Tibial artery (tissue), 4 donors: ENCODE data around the gene ADAMTS10.

Experiments used
- DNase-seq, 2 donors: peaks; one replicate each; pipeline ENCODE4 v3.0.0-alpha.2; 2019
- H3K27ac ChIP-seq, 2 donors: fragments of 200-600 bp; sonication (generic) in 1 of 2; 1 replicate in 1 of 2; 2 replicates in 1 of 2; pipeline ENCODE4 v1.5.1; 2018 to 2019; ENCODE audit warnings: mild to moderate bottlenecking in 1 of 2
- H3K27me3 ChIP-seq, 2 donors: fragments of 200-600 bp; sonication (generic) in 1 of 2; one replicate each; pipeline versions ENCODE4 v1.5.1 to v1.6.0; 2016 to 2019
- H3K36me3 ChIP-seq, 3 donors: fragments of 200-600 bp; sonication (generic) in 2 of 3; one replicate each; pipeline ENCODE4 v1.5.1; 2016 to 2019; ENCODE audit warnings: mild to moderate bottlenecking in 2 of 3
- H3K4me1 ChIP-seq, 4 donors: fragments of 200-600 bp; sonication (generic) in 2 of 4; 1 replicate in 3 of 4; 2 replicates in 1 of 4; pipeline ENCODE4 v1.5.1; 2016 to 2019
- H3K4me3 ChIP-seq, 2 donors: fragments of 200-600 bp; sonication (generic) in 1 of 2; 1 replicate in 1 of 2; 2 replicates in 1 of 2; pipeline ENCODE4 v1.5.1; 2018 to 2019; ENCODE audit warnings: mild to moderate bottlenecking in 2 of 2
- H3K9me3 ChIP-seq, 3 donors: fragments of 200-600 bp; sonication (generic) in 1 of 3; one replicate each; pipeline ENCODE4 v1.5.1; 2016 to 2019
- CTCF ChIP-seq, 2 experiments: fragments of 200-600 bp in 1 of 2; fragments of 450-650 bp in 1 of 2; IDR thresholded peaks; one replicate each; pipeline ENCODE4 v1.5.1; 2017 to 2019; ENCODE audit warnings: antibody characterized with exemption in 2 of 2, mild to moderate bottlenecking in 1 of 2, moderate library complexity in 1 of 2
- intact Hi-C: fragments of 100-400 bp; cut with DNase I; formaldehyde crosslinking; loops from one replicate; pipeline ENCODE4 v1.15.0; 2023; ENCODE audit warnings: low total_unique reads

The ADAMTS10 gene

GRCh38 chr19:8610041-8610935 lies at the start of gene ADAMTS10:
ADAMTS10 (minus strand) TSS chr19:8610715; CDS start chr19:8605710, 5,005 bp downstream.
- peaks cover 0 to under 1% (median 0%) of the 10 kb centered on the region in 3 donors for H3K9me3 ChIP-seq
- peaks cover 0 to 59% (median 32%) of the 10 kb centered on the region in 4 donors for H3K4me1 ChIP-seq
- H3K4me3 ChIP-seq, result peak within 1 kb of the TSS; percentile 82 to 86
- intact Hi-C loops, result no loop called here
- peaks cover under 1 to 5% (median 4%) of the 10 kb centered on the region in 3 donors for H3K36me3 ChIP-seq
- no peaks in the 10 kb centered on the region for H3K27me3 ChIP-seq
- peak; percentile 50 to 78 for DNase-seq
- no peak for TF ChIP-seq CTCF (IDR thresholded peaks at IDR 0.05)
- peak within 1 kb of the TSS; percentile 87 to 89 for H3K27ac ChIP-seq

GRCh38 chr19:8659905-8660304 lies 49.4 kb upstream of the ADAMTS10 start:
- DNase-seq, result no peak
- no peak for TF ChIP-seq CTCF (IDR thresholded peaks at IDR 0.05)
- H3K9me3 ChIP-seq, result no peaks in the 10 kb centered on the region
- no peak overlapping the region for H3K27ac ChIP-seq
- intact Hi-C loops, result loop anchor here (5.0 kb wide), 1 partner anchor 417 kb away; no protein-coding TSS in a partner anchor
- H3K27me3 ChIP-seq, result peaks cover 0 to 45% of the 10 kb centered on the region in 2 donors
- peaks cover 0 to under 1% (median 0%) of the 10 kb centered on the region in 4 donors for H3K4me1 ChIP-seq
- no peak overlapping the region for H3K4me3 ChIP-seq
- H3K36me3 ChIP-seq, result no peaks in the 10 kb centered on the region

GRCh38 chr19:8657869-8658268 lies 47.4 kb upstream of the ADAMTS10 start:
- H3K27me3 ChIP-seq, result peaks cover 0 to 28% of the 10 kb centered on the region in 2 donors
- H3K36me3 ChIP-seq, result no peaks in the 10 kb centered on the region
- H3K4me3 ChIP-seq, result no peak overlapping the region
- no peaks in the 10 kb centered on the region for H3K9me3 ChIP-seq
- no peak for DNase-seq
- intact Hi-C loops, result loop anchor here (5.0 kb wide), 1 partner anchor 419 kb away; no protein-coding TSS in a partner anchor
- H3K4me1 ChIP-seq, result peaks cover 0 to 7% (median 5%) of the 10 kb centered on the region in 4 donors
- TF ChIP-seq CTCF (IDR thresholded peaks at IDR 0.05), result no peak
- no peak overlapping the region for H3K27ac ChIP-seq

GRCh38 chr19:8655340-8655709 lies 44.8 kb upstream of the ADAMTS10 start:
- no peak for DNase-seq
- no peak overlapping the region for H3K27ac ChIP-seq
- intact Hi-C loops, result loop anchor here (5.0 kb wide), 1 partner anchor 422 kb away; no protein-coding TSS in a partner anchor
- TF ChIP-seq CTCF (IDR thresholded peaks at IDR 0.05), result no peak
- no peaks in the 10 kb centered on the region for H3K9me3 ChIP-seq
- no peak overlapping the region for H3K4me3 ChIP-seq
- peaks cover 0 to 28% of the 10 kb centered on the region in 2 donors for H3K27me3 ChIP-seq
- no peaks in the 10 kb centered on the region for H3K36me3 ChIP-seq
- peaks cover 0 to 13% (median 6%) of the 10 kb centered on the region in 4 donors for H3K4me1 ChIP-seq

GRCh38 chr19:8654591-8655339 lies 44.2 kb upstream of the ADAMTS10 start:
- peaks cover 0 to 28% of the 10 kb centered on the region in 2 donors for H3K27me3 ChIP-seq
- no peaks in the 10 kb centered on the region for H3K9me3 ChIP-seq
- H3K27ac ChIP-seq, result no peak overlapping the region
- DNase-seq, result peak in 1 of 2 donors; percentile 27
- H3K36me3 ChIP-seq, result no peaks in the 10 kb centered on the region
- intact Hi-C loops, result loop anchor here (5.0 kb wide), 1 partner anchor 423 kb away; no protein-coding TSS in a partner anchor
- H3K4me1 ChIP-seq, result peaks cover 0 to 19% (median 8%) of the 10 kb centered on the region in 4 donors
- no peak overlapping the region for H3K4me3 ChIP-seq
- TF ChIP-seq CTCF (IDR thresholded peaks at IDR 0.05), result peak; percentile 77 to 99
